HG02885 (cell line): ENCODE data around the gene NSMCE1.
A peak's percentile ranks its signal among the peaks of the same experiment; 100 is the strongest.
"Not testable (repeated sequence)": the region's sequence is repeated elsewhere in the genome, so short reads cannot be mapped to it uniquely, and the experiment has no call there.

Experiments used
- ATAC-seq: cut with Tn5 transposase; IDR thresholded peaks from one replicate; pipeline ENCODE4 v1.9.1; 2021; ENCODE audit warnings: mild to moderate bottlenecking; ENCODE audit not compliant: unreplicated experiment, poor library complexity

Gene NSMCE1

DNA sequence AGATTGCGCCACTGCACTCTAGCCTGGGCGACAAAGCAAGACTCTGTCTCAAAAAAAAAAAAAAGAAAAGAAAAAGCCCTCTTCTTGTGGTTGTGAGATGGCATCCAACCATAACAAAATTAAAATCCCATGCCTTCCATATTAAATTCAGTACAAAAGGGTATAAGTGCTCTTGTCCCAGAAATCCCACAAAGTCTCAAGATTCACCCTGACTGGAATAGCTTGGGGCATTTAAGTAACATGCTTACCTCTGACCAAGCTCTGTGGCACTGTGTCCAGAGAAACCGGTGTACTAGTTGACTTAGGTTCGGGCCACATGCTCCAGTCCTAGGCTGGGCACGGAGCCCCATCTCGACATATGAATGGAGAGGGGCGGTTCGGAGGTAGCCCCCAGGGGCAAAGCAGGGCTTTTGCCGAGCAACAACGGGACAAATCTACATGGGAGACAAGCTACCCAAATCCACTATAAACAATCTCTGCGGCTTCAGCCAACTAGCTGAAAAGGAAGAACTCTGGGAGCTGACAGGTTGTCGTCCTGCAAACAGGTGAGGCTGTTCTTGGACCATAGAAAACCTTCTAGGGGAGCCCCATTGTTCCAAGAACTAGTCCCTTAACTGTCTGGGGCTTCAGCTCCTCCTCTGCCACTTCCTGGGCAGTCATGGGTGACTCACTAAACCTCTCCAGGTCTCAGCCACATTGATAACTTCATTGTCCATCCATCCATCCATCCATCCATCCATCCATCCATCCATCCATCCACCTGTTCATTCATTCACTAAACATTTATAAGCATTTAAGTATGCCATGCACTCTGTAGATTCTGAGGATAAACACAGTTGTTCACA lies 34.9 kb upstream of the NSMCE1 start:
- no peak for ATAC-seq

DNA sequence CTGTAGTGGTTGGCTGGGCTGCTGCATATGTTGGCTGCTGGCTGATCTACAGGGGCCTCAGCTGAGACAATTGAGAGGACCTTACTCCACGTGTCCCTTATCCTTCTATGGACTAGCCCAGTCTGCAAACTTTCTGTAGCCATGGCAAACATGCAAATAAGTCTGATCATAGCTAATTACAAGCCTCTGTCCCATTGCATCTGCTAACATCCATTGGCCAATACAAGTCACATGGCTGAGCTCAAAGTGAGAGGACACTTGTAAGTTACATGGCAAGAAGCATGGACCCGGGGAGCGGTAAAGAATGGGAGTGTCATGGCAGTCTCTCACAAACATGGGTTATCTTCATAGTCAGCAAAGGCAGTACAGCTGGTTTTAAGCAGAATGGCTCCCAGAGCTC lies 33.6 kb upstream of the NSMCE1 start:
- no peak for ATAC-seq

DNA sequence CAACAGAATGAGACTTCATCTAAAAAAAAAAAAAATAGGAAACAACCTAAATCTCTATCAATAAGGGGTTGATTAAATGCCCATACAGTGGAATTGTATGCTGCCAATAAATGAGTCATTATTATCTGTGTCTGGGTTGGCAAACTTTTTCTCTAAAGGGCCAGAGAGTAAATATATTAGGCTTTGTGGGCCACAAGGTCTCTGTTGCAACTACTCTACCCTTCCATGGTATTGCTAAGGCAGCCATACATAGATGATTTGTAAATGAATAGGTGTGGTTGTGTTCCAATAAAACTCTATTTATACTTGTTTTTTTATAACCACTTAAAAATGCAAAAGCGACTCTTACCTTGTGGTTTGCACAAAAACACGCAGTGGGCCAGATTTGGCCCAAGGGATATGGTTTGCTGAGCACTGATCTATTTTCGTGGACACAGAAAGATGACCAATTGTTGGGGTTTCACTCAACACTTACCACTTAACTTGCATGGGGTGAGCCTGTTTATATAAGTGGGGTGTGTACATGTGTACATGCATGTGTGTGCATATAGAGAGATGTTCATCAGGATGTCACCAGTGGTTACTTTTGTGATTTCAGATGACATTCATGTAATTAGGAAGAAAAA lies 32.8 kb upstream of the NSMCE1 start:
- peak; percentile 84 for ATAC-seq

DNA sequence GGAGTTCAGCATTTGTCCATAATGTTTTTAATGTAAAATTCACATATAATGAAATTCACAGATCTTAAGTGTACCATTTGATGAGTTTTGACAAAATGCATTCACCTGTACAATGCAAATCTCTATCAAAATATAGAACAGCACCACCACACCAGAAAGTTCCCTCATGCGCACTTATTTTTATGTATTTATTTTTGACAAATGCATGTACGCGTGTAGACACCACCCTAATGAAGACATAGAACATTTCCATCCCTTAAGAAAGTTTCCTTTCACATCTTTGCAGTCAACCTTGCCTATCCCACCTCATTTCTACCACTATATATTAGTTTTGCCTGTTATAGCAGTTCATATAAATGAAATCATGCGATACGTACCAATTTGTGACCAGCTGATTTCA lies 29.6 kb upstream of the NSMCE1 start:
- ATAC-seq, result no peak

DNA sequence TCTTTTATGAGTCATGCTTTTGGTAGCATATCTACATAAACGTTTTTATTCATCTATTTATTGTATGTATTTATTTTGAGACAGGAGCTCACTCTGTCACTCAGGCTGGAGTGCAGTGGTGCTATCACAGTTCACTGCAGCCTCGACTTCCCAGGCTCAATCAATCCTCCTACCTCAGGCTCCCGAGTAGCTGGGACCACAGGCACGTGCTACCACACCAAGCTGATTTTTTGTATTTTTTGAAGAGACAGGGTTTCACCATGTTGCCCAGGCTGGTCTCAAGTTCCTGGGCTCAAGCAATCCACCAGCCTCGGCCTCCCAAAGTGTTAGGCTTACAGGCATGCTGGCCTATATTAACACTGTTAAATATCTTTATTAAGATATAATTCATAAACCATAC lies 24.8 kb upstream of the NSMCE1 start:
- no peak for ATAC-seq

DNA sequence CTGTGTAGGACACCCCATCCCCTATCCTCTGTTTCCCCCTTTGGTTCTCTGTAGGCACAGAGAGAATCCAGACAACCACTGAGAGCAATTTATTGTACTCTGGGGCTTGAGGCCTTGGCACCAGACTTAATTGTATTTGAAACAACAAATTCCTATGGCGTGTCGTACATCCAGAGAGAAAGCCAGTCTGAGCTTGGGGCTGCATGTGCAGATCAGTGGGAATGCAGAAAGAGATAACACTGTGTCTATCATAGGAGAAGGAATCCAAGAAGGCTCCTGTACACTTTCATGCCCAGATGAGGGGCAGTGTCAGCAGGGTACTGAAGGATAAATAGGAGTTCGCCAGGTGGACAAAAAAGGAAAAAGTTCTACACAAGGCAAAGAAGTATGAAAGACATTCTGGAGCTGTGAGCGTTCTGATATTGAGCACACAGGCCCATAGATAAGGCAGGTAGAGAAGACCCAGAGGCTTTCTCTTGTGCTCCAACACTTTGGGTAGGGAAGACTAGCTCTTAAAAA lies 23.2 kb upstream of the NSMCE1 start:
- ATAC-seq, result no peak

DNA sequence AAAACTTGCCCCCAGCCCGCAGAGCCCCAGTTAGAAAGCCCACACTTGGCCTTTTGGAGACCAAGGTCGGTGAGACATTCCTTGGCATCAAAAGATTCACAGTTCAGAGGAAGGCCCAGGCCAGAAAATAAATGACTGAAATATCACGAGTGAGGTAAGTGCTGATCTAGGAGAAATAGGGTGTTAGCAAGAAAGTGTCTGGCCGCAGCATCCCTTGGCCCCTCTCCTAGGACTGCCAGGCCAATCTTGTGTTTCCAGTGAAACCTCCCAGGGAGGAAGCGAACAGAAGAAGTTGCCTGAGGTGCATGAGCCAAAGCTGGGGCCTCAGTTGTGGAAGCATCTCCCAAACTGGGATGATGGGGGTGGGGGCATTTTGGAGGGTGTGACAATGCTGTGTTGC lies 22.5 kb upstream of the NSMCE1 start:
- ATAC-seq, result no peak

DNA sequence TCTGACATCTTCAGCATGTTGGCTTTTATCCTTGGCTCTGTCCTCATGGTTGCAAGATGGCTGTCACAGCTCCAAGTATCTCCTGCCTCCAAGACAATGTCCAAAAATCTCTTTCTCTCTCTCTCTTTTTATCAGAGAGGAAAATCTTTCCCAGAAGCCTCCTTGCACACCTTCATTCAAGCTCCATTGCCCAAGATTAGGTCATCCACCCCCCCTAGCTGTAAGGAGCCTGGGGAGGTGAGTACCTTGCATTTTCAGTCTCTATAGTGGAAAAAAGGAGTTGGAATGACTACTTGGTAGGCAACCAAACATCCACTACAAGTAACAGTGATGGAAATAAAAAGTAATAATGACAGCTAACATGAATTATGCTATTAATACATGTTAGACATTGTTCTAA lies 22.0 kb upstream of the NSMCE1 start:
- ATAC-seq, result no peak

DNA sequence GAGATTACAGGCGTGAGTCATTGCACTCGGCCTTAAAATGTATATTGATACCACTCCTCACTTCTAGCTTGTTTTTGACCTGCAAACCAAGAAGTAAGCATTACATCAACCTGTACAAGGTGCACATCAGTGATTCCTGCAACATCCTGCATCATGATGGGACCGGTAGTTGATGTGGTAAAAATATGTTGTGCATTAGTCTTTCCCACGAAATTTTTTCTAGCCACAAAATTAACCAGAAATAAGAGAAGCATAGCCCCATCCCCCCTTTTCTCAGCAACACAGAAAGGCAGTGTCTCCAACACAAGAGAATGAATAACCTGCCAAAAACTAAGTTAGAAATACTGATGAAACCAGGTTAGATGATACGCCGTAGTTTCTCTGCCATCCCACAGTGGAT lies 21.1 kb upstream of the NSMCE1 start:
- no peak for ATAC-seq

DNA sequence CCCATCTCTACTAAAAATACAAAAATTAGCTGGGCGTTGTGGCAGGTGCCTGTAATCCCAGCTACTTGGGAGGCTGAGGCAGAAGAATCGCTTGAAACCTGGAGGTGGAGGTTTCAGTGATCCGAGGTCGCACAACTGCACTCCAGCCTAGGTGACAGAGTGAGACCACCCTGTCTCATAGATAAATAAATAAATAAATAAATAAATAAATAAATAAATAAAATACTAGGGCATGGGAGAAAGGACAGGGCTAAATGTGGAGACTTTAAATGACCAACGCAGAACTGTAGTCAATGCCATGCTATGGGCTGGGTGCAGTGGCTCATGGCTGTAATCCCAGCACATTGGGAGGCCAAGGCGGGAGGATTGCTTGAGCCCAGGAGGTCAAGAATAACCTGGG lies 19.7 kb upstream of the NSMCE1 start:
- not testable (repeated sequence) for ATAC-seq

DNA sequence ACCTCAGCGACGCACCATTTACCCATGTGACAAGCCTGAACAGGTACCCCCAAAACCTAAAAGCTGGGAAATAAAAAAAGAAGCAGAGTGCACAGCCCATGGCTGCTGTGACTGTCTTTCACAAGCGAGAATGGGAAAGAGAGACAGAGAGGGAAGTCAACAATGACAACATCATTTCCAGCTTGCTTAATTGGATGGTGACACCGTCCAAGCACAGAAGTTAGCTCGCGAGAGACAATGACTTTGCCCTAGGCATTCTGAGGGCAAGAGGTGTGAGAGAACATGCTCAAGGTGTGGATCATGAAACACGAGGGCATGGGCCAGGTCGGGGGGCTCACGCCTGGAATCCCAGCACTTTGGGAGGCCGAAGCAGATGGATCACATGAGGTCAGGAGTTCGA lies 19.3 kb upstream of the NSMCE1 start:
- no peak for ATAC-seq

DNA sequence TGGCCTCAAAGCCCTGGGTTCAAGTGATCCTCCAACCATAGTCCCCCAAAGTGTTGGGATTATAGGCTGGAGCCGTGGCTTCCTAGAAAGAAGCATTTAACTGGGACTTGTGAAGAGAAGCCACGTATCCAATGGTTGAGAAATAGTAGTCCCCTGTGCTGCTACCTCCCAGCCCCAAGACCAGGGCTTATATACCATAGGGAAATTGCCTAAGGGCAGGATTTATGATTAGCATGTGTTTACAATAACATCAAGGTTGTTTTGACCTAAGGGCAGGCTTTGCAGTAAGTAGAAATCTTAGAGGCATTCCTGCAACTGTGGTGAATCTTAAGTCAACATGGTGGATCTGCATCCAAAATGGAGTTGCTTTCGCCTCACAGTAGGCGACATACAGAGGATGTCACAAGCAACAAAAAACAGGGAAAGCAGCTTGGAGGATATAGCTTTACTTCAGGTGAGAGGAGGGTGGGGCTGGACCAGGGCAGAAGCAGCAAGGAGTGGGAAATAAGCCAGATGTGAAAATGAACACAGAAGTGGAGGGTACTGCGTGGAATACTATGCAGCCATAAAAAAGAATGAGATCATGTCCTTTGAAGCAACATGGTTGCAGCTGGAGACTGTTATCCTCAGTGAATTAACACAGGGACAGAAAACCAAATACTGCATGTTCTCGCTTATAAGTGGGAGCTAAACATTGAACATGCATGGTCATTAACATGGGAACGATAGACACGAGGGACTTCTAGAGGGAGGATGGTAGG lies 18.7 kb upstream of the NSMCE1 start:
- no peak for ATAC-seq

DNA sequence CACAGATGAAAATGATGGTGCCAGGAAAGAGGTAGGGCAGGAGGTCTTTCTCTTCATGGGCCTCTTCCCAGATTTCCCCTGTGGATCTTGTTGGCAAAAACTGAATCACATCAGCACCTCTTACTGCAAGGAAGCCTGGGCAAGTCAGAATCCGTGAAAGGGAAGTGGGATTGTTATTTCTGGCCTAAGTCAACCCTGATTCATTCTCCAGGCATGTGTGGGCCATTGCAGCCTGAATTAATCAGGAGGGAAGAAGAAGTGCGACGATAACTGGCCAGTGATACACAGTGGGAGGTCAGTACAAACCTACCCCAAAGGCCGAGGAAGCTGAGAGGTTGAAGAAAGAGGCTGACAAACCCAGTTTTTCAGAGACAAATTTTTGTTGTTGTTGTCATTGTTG lies 17.9 kb upstream of the NSMCE1 start:
- no peak for ATAC-seq

DNA sequence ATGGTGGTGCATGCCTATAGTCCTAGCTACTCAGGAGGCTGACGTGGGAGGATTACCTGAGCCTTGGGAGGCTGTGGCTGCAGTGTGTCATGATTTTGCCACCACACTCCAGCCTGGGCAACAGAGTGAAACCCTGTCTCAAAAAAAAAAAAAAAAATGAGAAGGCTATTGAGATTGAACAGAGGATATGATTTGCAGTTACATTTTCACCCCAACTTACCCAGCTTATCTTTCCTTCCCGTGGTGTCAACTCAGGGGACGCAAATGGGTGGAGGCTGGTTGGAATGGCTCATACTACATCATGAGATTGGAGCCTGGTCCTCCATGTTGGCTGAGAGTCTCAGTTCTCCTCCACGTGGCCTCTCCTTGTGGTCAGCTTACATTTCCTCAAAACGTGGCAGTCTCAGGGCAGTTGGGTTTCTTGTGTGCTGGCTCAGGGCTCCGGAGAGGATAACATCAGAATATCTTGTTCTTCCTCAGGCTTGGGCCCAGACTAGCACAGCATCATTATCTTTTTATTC lies 17.2 kb upstream of the NSMCE1 start:
- ATAC-seq, result no peak

DNA sequence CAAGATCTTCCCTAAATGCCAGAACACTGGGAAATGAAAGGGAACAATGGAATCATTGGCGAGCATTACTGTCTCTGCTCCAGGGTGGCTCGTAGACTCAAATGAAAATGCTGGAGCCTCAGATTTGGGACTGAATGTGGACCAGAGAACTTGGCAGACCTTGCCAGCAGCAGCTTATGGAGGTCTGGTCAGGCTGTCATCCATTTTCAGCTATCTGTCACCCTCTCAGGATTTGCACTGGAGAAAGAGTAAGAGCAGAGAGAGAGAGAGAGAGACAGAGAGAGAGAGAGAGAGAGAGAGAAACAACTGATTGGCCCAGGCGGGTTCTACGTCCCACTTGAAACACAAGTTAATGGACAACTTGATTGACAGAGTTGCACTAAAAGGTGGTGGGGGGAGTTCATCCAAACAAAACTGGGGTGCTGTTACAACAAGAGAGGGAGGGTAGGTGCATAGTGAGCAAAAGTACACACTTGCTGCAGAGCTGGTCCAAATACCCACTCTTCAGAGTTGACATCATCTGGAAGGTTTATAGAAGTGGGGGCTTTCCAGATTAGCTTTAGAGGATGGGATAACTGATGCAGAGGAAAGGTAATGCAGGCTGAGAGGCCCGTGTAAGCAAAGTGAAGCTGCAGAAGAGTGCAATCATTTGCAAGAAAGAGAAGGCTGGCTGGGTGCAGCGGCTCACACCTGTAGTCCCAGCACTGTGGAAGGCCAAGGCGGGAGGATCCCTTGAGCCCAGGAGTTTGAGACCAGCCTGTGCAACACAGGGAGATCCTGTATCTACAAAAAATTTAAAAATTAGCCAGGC lies 16.5 kb upstream of the NSMCE1 start:
- no peak for ATAC-seq

DNA sequence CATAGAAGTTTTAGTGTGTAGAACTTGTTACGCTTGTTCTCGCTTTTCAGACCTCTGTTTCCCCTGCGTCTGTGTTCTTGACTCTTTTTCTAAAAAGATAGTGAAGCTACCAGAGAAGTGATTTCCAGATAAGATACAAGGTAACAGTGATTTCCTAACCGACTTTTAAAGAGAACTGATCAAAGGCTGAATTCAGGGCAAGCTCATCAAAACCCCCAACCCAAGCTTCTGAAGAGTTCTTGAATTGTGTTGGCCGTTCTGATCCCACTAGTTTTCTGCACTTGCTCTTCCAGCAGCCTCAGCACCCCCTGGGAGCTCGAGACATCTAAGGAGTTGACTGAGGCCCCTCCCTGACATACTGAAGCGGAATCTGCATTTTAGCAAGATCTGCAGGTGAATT lies 12.7 kb upstream of the NSMCE1 start:
- ATAC-seq, result no peak

DNA sequence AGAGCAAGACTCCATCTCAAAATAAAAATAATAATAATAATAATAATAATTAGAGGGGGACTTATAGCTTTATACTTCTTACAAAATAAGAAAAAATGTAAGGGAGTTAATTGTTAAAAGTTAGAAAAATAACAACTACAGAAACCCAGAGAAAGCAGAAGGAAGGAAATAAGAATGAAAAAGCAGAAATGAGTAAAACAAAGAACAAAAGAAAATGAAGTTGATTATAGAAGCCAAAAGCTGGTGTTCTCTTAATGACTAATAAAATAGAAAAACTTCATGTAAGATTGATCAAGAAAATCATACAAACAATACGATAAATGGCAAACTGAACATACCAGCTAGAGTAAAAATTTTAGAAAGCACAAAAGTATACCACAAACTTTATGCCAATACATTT lies 6.8 kb upstream of the NSMCE1 start:
- ATAC-seq, result no peak

DNA sequence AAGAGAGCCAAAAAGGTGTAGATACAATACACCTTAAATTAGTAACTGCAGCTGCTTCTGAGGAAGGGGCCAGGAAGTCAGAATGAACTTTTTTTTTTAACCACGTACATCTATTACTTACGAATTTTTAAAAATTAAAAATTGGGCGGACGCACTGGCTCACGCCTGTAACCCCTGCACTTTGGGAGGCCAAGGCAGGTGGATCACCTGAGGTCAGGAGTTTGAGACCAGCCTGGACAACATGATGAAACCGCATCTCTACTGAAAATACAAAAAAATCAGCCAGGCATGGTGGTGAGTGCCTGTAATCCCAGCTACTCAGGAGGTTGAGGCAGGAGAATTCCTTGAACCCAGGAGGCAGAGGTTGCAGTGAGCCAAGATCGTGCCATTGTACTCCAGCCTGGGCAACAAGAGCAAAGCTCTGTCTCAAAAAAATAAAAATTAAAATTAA lies 5.9 kb upstream of the NSMCE1 start:
- not testable (repeated sequence) for ATAC-seq

DNA sequence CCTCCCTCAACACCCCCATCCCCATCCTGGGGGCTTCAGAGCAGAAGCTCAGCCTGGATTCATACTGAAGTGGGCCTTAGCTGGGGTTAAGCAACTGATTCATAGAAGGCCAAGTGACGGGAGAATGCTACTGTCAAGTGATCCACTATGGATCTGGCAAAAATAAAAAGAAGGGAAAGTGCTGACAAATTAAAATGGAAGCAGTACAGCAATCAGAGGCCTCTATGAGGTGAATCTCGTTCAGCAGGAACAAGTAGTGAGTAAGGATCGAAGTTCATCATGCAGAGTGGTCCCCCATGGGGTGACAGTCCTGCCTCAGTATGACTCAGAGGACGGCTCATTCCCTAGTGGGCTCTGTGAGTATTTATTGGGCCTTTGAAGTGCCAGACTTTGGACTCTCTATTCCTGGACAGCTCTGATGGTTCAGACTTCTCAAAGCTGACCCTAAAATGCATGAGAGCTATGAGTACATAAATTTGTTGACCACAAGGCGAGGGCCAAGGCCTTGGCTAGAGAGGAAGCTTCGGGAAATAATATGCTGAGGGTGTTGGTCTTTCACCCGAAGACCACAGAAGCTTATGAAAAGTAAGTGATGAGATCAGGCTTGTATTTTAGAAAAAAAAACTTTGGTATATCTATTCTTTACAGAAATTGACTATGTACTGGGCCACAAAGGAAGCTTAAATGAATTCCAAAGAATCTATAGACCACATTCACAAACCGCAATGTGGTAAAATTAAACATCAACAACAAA lies 5.3 kb upstream of the NSMCE1 start:
- ATAC-seq, result no peak
